ENCODE measurements around the gene PRR23A. TPM values are rescaled to one million over a fixed set of nuclear protein-coding genes. Genes with fewer than 3 reads are reported as not detected.

PRR23A gene
- total and polyA plus RNA-seq, 2 of the 8 experiments (the other 6 are each of a cell fraction or from before 2014, with no cell fraction given), result not detected

GRCh38 chr3:139016430-139017048 is 10.5 kb upstream of the PRR23A start:
- H2BK12ac ChIP-seq (ENCODE audit: low read depth, low read length), result no peak overlapping the region
- H3K79me2 ChIP-seq (ENCODE audit: control insufficient read depth in 1 of 2, insufficient read depth in 2 of 2, low read length in 2 of 2), result no peaks in the 10 kb centered on the region
- H4K20me1 ChIP-seq (replicated peaks in 1 of 2; ENCODE audit: control insufficient read depth in 1 of 2, insufficient read depth in 2 of 2, low read length in 2 of 2), result no peaks in the 10 kb centered on the region
- no peaks in the 10 kb centered on the region for H3K4me1 ChIP-seq (replicated peaks in 1 of 4; ENCODE audit: control insufficient read depth in 3 of 4, insufficient read depth in 4 of 4, low read length in 3 of 4)
- no peak overlapping the region for H2BK20ac ChIP-seq (ENCODE audit: low read length)
- no peak overlapping the region for H4K8ac ChIP-seq (ENCODE audit: extremely low read depth, insufficient read depth, low read length)
- no peak overlapping the region for H3K27ac ChIP-seq (ENCODE audit: low read depth, low read length)
- POLR2A ChIA-PET (ENCODE audit: partially characterized antibody), result no interaction called here
- H2BK5ac ChIP-seq (ENCODE audit: low read depth, low read length), result no peak overlapping the region
- no peak overlapping the region for H3K4me2 ChIP-seq (ENCODE audit: insufficient read depth in 1 of 2, low read depth in 2 of 2, low read length in 2 of 2)
- H4K5ac ChIP-seq (ENCODE audit: insufficient read length, low read depth, low read length), result no peak overlapping the region
- H3K9ac ChIP-seq (replicated peaks in 1 of 4; ENCODE audit: extremely low read depth in 1 of 4, low read depth in 3 of 4, low read length in 3 of 4), result no peak overlapping the region
- H4K91ac ChIP-seq (replicated peaks; ENCODE audit: insufficient read length, low read length), result no peak overlapping the region
- H2AK5ac ChIP-seq (ENCODE audit: low read depth, low read length), result no peak overlapping the region
- H3K14ac ChIP-seq (ENCODE audit: insufficient read length), result no peak overlapping the region
- H2BK15ac ChIP-seq (ENCODE audit: low read length), result no peak overlapping the region
- 0 out of 2 replicates have a peak, but pooled peaks have one; percentile 13 for TF ChIP-seq BACH1 (IDR thresholded peaks at IDR 0.05; ENCODE audit: low read length)
- no peak for TF ChIP-seq SRF (IDR thresholded peaks at IDR 0.05; ENCODE audit: low read depth, low read length)
- TF ChIP-seq CEBPB (IDR thresholded peaks at IDR 0.05; ENCODE audit: low read depth, low read length), result no peak
- TF ChIP-seq E2F6 (IDR thresholded peaks at IDR 0.05), result no peak
- 92% methylated on average over 3 of the region's 3 CpGs; no CpG with 5 or more reads in 1 of the 2 experiments for WGBS, 2 experiments (ENCODE audit: extremely low coverage in 1 of 2, insufficient coverage in 1 of 2, insufficient read length in 1 of 2, insufficient replicate concordance in 2 of 2, low coverage in 1 of 2, low lambda C conversion rate in 2 of 2, missing lambda C conversion rate in 1 of 2)
- no peak overlapping the region for H3K4me3 ChIP-seq (ENCODE audit: extremely low read depth in 1 of 4, insufficient read depth in 2 of 4, low read depth in 3 of 4, low read length in 4 of 4)
- H3K56ac ChIP-seq (replicated peaks; ENCODE audit: insufficient read length, low read depth, low read length), result no peak overlapping the region
- H2AFZ ChIP-seq (ENCODE audit: low read length), result peak overlapping the region; percentile 4; the same call in 1 of the 2 replicates
- FAIRE-seq (no peak), DNase-seq (ENCODE audit: low read depth in 1 of 2, low spot score in 2 of 2) (no peak)
- no peaks in the 10 kb centered on the region for H3K36me3 ChIP-seq (ENCODE audit: control insufficient read depth in 2 of 4, insufficient read depth in 4 of 4, low read length in 3 of 4)
- H3K79me1 ChIP-seq (ENCODE audit: low read depth, low read length), result no peaks in the 10 kb centered on the region
- no peak overlapping the region for H3K18ac ChIP-seq (ENCODE audit: extremely low read depth, low read length)
- CTCF ChIA-PET (ENCODE audit: partially characterized antibody), result interaction anchor here (0.6 kb wide), 1 partner anchor 32 kb away, joined by 3 read pairs; no protein-coding TSS in a partner anchor
- no peak overlapping the region for H3K4ac ChIP-seq (replicated peaks; ENCODE audit: insufficient read length, low read depth, low read length)
- no peak overlapping the region for H3K23ac ChIP-seq (ENCODE audit: insufficient read length)
- no peaks in the 10 kb centered on the region; the same call in 1 of the 2 replicates for H3K23me2 ChIP-seq (ENCODE audit: low read depth, low read length)
- no peak overlapping the region for H2BK120ac ChIP-seq (replicated peaks; ENCODE audit: low read depth, low read length)
- no peaks in the 10 kb centered on the region for H3K27me3 ChIP-seq (replicated peaks in 1 of 4; ENCODE audit: control insufficient read depth in 3 of 4, extremely low read depth in 1 of 4, insufficient read depth in 3 of 4, low read length in 3 of 4)
- H3K9me3 ChIP-seq (ENCODE audit: insufficient read depth in 2 of 2, low read depth in 1 of 2, low read length in 1 of 2), result peaks cover 4 to 14% of the 10 kb centered on the region in 2 experiments; a peak in 1 of 4 replicates

Data from H1 (cell line).